Measurements from ENCODE around the gene PI4KA.
"Not testable (repeated sequence)": the region's sequence is repeated elsewhere in the genome, so short reads cannot be mapped to it uniquely, and the experiment has no call there.

PI4KA gene

GRCh38 chr22:20687356-20688172 lies 171.0 kb downstream of the PI4KA start:
- H3K4me3 ChIP-seq (ENCODE audit: low read depth, low read length); in situ Hi-C loops (cut with HindIII; ENCODE audit: low sequenced_read_pairs); DNase-seq (ENCODE audit: low read depth, low spot score): not testable (repeated sequence)

- H3K4me3 ChIP-seq (ENCODE audit: low read depth, low read length); in situ Hi-C loops (cut with HindIII; ENCODE audit: low sequenced_read_pairs); DNase-seq (ENCODE audit: low read depth, low spot score): not testable (repeated sequence)
These were observed 172.8 kb downstream of the PI4KA start for GRCh38 chr22:20685764-20686163.

GRCh38 chr22:20678792-20679435 lies 179.7 kb downstream of the PI4KA start:
- in situ Hi-C loops (cut with HindIII; ENCODE audit: low sequenced_read_pairs); H3K4me3 ChIP-seq (ENCODE audit: low read depth, low read length); DNase-seq (ENCODE audit: low read depth, low spot score): not testable (repeated sequence)

- no peak overlapping the region for H3K4me3 ChIP-seq (ENCODE audit: low read depth, low read length)
- no peak for TF ChIP-seq CTCF (IDR thresholded peaks at IDR 0.05; ENCODE audit: low read depth, low read length)
- in situ Hi-C loops (cut with HindIII; ENCODE audit: low sequenced_read_pairs), result no loop called here
These were observed 180.8 kb downstream of the PI4KA start for GRCh38 chr22:20677684-20678242.

GRCh38 chr22:20675613-20676012 lies 183.0 kb downstream of the PI4KA start:
- DNase-seq (ENCODE audit: low read depth, low spot score); in situ Hi-C loops (cut with HindIII; ENCODE audit: low sequenced_read_pairs); H3K4me3 ChIP-seq (ENCODE audit: low read depth, low read length): not testable (repeated sequence)

More at GRCh38 chr22:20677684-20678242, 180.8 kb downstream of the PI4KA start:
- DNase-seq (ENCODE audit: low read depth, low spot score), result no peak

- no peak overlapping the region for H3K4me3 ChIP-seq (ENCODE audit: low read depth, low read length)
- TF ChIP-seq CTCF (IDR thresholded peaks at IDR 0.05; ENCODE audit: low read depth, low read length), result no peak
- DNase-seq (ENCODE audit: low read depth, low spot score), result no peak
- in situ Hi-C loops (cut with HindIII; ENCODE audit: low sequenced_read_pairs), result no loop called here
These were observed 183.6 kb downstream of the PI4KA start for GRCh38 chr22:20674998-20675397.

- DNase-seq (ENCODE audit: low read depth, low spot score), result no peak
- H3K4me3 ChIP-seq (ENCODE audit: low read depth, low read length), result no peak overlapping the region
- in situ Hi-C loops (cut with HindIII; ENCODE audit: low sequenced_read_pairs), result no loop called here
- TF ChIP-seq CTCF (IDR thresholded peaks at IDR 0.05; ENCODE audit: low read depth, low read length), result no peak
These were observed 185.1 kb downstream of the PI4KA start for GRCh38 chr22:20673295-20674195.

GRCh38 chr22:20672732-20673131 lies 185.9 kb downstream of the PI4KA start:
- no peak for DNase-seq (ENCODE audit: low read depth, low spot score)
- no peak overlapping the region for H3K4me3 ChIP-seq (ENCODE audit: low read depth, low read length)
- in situ Hi-C loops (cut with HindIII; ENCODE audit: low sequenced_read_pairs), result no loop called here
- TF ChIP-seq CTCF (IDR thresholded peaks at IDR 0.05; ENCODE audit: low read depth, low read length), result no peak
